HUDEP-2 (cell line): ENCODE results near the gene IL15.
"Not testable (repeated sequence)": the region's sequence is repeated elsewhere in the genome, so short reads cannot be mapped to it uniquely, and the experiment has no call there.

ENCODE experiments used
- DNase-seq, 76 experiments: peaks; one replicate each; lab custom pipeline; 2025; ENCODE audit not compliant: unreplicated experiment in 76 of 76; lab: John Stamatoyannopoulos, UW

IL15 gene

GRCh38 chr4:141645611-141646340 lies 9.4 kb downstream of the IL15 start:
- DNase-seq, result no peak

- no peak for DNase-seq
Observed at GRCh38 chr4:141646969-141647368, 10.6 kb downstream of the IL15 start.

DNA sequence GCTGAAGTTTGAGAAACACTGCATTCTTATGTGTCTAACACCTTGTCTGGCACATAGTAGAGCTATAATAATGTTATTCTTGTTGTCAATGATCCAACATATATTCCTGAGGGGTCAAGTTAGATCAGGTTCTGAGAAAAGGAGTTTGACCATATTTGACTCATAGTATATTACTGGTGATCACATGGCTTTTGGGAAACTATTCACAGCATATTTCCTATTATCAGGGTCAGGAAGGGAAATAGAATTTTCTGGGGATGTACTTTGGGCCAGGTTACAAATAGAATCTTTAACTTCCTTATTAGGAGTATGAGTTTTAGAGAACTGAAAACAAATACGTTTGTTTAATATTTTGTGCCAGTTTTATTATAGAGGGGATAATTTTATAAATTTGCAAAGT lies 11.6 kb downstream of the IL15 start:
- no peak for DNase-seq

DNA sequence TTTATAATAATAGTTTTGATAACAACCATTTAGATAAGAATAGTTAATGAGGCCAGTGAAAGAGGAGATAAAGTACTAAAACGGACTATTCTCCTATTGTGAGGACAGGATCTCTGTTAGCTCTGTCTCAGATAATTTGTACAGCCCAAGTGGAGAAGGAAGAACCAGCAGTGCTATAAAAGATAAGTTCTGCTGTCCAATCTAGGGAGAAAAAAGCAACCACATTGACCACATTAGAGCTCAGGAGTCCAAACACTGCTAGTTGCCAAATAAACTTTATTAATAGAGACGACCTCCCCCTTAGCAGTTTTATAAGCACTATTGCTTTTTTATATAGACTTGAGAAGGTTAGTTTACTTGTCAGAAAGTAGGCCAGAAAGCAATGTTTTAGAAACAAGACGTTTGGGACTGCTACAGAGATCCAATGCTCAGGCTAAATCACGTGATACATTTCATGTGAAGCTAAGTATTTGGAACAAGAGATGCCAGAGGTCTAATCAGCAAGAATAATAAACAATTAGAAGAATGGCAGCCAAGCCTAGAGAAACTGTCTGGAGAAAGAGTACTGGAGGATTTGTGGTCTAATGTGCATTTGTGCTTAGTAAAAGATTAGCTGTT lies 15.9 kb downstream of the IL15 start:
- DNase-seq, result no peak

GRCh38 chr4:141654098-141654497 lies 17.7 kb downstream of the IL15 start:
- no peak for DNase-seq

GRCh38 chr4:141656031-141656430 lies 19.6 kb downstream of the IL15 start:
- no peak for DNase-seq

DNA sequence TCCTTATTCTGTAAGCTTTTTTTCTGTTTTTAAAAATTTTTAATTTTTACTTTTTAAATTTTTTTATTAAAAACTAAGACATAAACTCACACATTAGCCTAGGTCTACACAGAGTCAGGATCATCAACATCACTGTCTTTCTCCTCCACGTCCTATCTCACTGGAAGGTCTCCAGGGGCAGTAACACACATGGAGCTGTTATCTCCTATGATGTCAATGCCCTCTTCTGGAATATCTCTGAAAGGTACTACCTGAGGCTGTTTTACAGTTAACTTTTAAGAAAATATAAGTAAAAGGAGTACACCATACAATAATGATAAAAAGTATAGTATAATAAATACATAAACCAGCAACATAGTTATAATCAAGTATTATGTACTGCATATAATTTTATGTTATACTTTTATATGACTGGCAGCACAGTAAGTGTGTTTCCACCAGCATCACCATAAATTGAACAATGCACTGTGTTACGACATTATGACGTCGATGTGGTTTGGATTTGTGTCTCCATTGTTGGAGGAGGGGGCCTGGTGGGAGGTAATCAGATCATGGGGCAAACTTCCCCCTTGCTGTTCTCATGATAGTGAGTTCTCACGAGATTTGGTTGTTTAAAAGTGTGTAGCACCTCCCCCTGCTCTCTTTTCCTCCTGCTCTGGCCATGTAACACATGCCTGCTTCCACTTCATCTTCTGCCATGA lies 21.3 kb downstream of the IL15 start:
- DNase-seq, result no peak

GRCh38 chr4:141658309-141658708 lies 21.9 kb downstream of the IL15 start:
- DNase-seq, result no peak

GRCh38 chr4:141659539-141659938 lies 23.2 kb downstream of the IL15 start:
- no peak for DNase-seq

DNA sequence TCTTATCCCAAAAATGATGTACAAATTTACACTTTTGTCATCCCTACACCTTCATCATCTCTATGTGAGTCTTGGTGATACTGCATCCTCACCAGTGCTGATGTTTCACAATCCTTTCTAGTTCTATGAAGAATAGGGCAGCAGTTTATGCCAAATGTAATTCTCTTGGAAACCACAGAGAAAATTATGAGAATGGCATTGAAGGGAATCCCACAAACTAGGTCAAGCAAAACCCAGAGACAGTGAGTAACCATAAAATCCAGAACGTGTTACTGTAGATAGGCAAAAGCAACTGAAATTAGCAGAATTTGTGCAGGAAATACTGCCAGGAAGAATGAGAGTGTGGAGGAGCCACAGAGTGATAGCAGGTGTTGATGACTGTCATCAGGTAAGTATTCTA lies 24.5 kb downstream of the IL15 start:
- no peak for DNase-seq

DNA sequence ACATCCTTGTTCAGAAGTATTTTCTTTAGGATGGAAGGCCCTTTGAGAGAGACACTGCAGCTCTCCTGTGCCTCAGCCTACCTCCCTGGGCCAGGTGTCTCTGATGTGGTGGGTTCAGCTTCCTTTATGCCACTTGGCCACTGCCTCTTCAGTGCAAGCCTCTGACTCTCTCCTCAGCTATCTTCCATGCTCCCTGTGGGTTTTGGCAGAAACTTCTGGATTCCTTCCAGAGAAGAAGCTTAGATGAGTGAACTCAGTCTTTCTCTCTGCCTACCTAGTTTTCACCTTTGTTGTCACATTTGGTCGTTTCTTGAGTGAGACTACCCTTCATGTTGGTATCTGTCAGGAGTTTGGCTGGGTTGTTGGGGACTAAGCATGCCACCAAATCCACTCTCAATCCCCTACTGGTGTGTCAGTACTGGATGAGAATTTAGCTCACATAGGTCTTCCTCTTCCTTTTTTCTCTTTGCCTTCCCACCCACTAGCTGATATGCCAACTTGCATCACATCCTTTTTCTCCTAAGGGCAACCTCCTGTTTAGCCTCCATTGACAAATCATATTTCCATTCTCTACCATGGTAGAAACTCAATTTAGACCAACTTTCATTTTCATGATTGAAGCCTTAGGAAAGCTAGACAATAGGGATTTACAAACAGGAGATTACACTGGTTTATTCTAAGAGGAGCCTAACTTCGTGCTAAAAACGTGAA lies 32.0 kb downstream of the IL15 start:
- DNase-seq, result no peak

GRCh38 chr4:141669501-141669900 lies 33.1 kb downstream of the IL15 start:
- no peak for DNase-seq

GRCh38 chr4:141675384-141675783 lies 39.0 kb downstream of the IL15 start:
- no peak for DNase-seq

GRCh38 chr4:141676087-141676670 lies 39.8 kb downstream of the IL15 start:
- no peak for DNase-seq

GRCh38 chr4:141680060-141680459 lies 43.7 kb downstream of the IL15 start:
- no peak for DNase-seq

GRCh38 chr4:141684785-141685184 lies 48.4 kb downstream of the IL15 start:
- no peak for DNase-seq

DNA sequence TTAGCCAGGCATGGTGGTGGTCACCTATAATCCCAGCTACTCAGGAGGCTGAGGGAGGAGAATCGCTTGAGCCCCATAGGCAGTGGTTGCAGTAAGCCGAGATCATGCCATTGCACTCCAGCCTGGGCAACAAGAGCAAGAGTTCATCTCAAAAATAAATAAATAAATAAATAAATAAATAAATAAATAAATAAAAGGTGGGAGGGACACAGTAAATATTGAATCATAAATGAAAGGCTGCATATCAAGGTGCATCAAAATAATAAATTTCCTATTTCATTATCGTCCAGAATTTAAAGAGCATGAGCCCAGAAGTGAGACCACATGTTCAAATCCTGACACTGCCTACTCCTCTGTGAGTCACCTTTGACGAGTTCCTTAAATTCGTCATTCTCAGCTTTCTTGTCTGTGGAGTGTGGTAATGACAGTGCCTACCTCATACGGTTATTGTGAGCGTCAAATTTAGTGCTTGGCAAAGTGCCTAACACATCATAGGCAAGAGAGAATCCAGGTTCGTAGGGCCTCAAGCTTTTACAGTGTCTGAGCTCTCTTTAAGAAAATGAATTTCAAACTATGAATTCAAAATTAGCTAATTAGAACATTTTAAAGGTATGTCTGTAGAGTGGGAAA lies 49.9 kb downstream of the IL15 start:
- DNase-seq, result no peak

GRCh38 chr4:141686879-141687278 lies 50.5 kb downstream of the IL15 start:
- DNase-seq, result no peak

- not testable (repeated sequence) for DNase-seq
Observed at GRCh38 chr4:141689726-141690296, 53.4 kb downstream of the IL15 start.

- DNase-seq, result not testable (repeated sequence)
Observed at GRCh38 chr4:141691247-141691646, 54.9 kb downstream of the IL15 start.
